Left ventricle myocardium inferior (tissue), 1 donor: ENCODE measurements around the gene ALDH2. TPM values are rescaled to one million over a fixed set of nuclear protein-coding genes. Genes with fewer than 3 reads are reported as not detected.

Experiments used
- DNase-seq: peaks from one replicate; pipeline ENCODE4 v3.0.0-alpha.2; 2020
- H3K27ac ChIP-seq: fragments of 200-600 bp; replicated peaks from 2 replicates; pipeline ENCODE4 v1.8.0; 2021
- H3K27me3 ChIP-seq: fragments of 200-600 bp; 2 replicates; pipeline ENCODE4 v1.8.0; 2021; ENCODE audit warnings: low read depth
- H3K36me3 ChIP-seq: fragments of 200-600 bp; 2 replicates; pipeline ENCODE4 v1.8.0; 2021
- H3K4me1 ChIP-seq: fragments of 200-600 bp; 2 replicates; pipeline ENCODE4 v1.8.0; 2021
- H3K4me3 ChIP-seq: fragments of 200-600 bp; 2 replicates; pipeline ENCODE4 v1.8.0; 2021; ENCODE audit warnings: mild to moderate bottlenecking, moderate library complexity
- H3K9me3 ChIP-seq: fragments of 200-600 bp; replicated peaks from 2 replicates; pipeline ENCODE4 v1.8.0; 2021
- CTCF ChIP-seq: fragments of 200-600 bp; IDR thresholded peaks from 2 replicates; pipeline ENCODE4 v1.8.0; 2021; ENCODE audit warnings: antibody characterized with exemption, mild to moderate bottlenecking, borderline replicate concordance
- intact Hi-C: fragments of 100-400 bp; cut with micrococcal nuclease; formaldehyde crosslinking; loops from one replicate; pipeline ENCODE4 v1.11.0; 2022
- microRNA-seq: library from miRNA; unstranded; fragments of <30 nt; microRNA quantifications from one replicate; pipeline ENCODE4 v1.2.0, GENCODE V29; 2020
- total RNA-seq: library from RNA; stranded (reverse); fragmentation: NEBNext Ultra II Directional; extraction: Animal tissue kit (Norgen Biotek cat#: 25700); gene quantifications from one replicate; pipeline ENCODE4 v1.2.1, GENCODE V29; 2021
- donor health status: DM: no; HTN: yes; CAD: no; lungs with severe emphysema.

ALDH2 gene
- total RNA-seq, 1 donor from 2014 or later, result 381 TPM

GRCh38 chr12:111846016-111846415, 79.3 kb downstream of the ALDH2 start:
- intact Hi-C loops, result no loop called here
- Histone ChIP-seq H3K4me1 (peaks cover 58% of the 10 kb centered on the region), H3K4me3 (no peak overlapping the region), H3K9me3 (peaks cover 7% of the 10 kb centered on the region), H3K27me3 (no peaks in the 10 kb centered on the region), H3K36me3 (peaks cover 15% of the 10 kb centered on the region), H3K27ac (no peak overlapping the region)
- TF ChIP-seq CTCF, result no peak
- no peak for DNase-seq

- Histone ChIP-seq H3K4me3 (no peak overlapping the region), H3K4me1 (peaks cover 14% of the 10 kb centered on the region), H3K27ac (no peak overlapping the region), H3K36me3 (peaks cover 18% of the 10 kb centered on the region), H3K9me3 (peaks cover 7% of the 10 kb centered on the region), H3K27me3 (no peaks in the 10 kb centered on the region)
- intact Hi-C loops, result no loop called here
- DNase-seq, result no peak
- no peak for TF ChIP-seq CTCF
These were observed 83.8 kb downstream of the ALDH2 start for GRCh38 chr12:111850526-111850925.

- H3K4me1 ChIP-seq, result no peaks in the 10 kb centered on the region
- no peak overlapping the region for H3K4me3 ChIP-seq
- TF ChIP-seq CTCF, result no peak
- no peaks in the 10 kb centered on the region for H3K27me3 ChIP-seq
- H3K36me3 ChIP-seq, result no peaks in the 10 kb centered on the region
- no peak for DNase-seq
- no peak overlapping the region for H3K27ac ChIP-seq
- intact Hi-C loops, result no loop called here
- no peaks in the 10 kb centered on the region for H3K9me3 ChIP-seq
These were observed 91.5 kb downstream of the ALDH2 start for GRCh38 chr12:111858186-111858585.

GRCh38 chr12:111858778-111859177, 92.0 kb downstream of the ALDH2 start:
- no peak overlapping the region for H3K27ac ChIP-seq
- no peaks in the 10 kb centered on the region for H3K9me3 ChIP-seq
- no peak overlapping the region for H3K4me3 ChIP-seq
- no peaks in the 10 kb centered on the region for H3K4me1 ChIP-seq
- H3K36me3 ChIP-seq, result no peaks in the 10 kb centered on the region
- no peak for DNase-seq
- TF ChIP-seq CTCF, result no peak
- H3K27me3 ChIP-seq, result no peaks in the 10 kb centered on the region
- intact Hi-C loops, result no loop called here

GRCh38 chr12:111864913-111865312, 98.2 kb downstream of the ALDH2 start:
- Histone ChIP-seq H3K27me3 (no peaks in the 10 kb centered on the region), H3K27ac (no peak overlapping the region), H3K4me1 (no peaks in the 10 kb centered on the region), H3K4me3 (no peak overlapping the region), H3K9me3 (no peaks in the 10 kb centered on the region), H3K36me3 (peaks cover 37% of the 10 kb centered on the region)
- intact Hi-C loops, result no loop called here
- no peak for DNase-seq
- TF ChIP-seq CTCF, result no peak

Small RNA genes within 50 kb of the gene (microRNA-seq; reads per million reads assigned to microRNA genes)
- gene MIR6761, result 1.9 reads per million

Other genes with a start within 250 kb of the ALDH2 start
- 50.0 TPM for gene ATXN2, start 167.6 kb upstream of the ALDH2 start, total RNA-seq
- gene BRAP, start 81.0 kb upstream of the ALDH2 start, total RNA-seq, result 14.5 TPM
- gene ACAD10, start 80.9 kb upstream of the ALDH2 start, total RNA-seq, result 36.6 TPM
- gene MAPKAPK5, start 75.3 kb downstream of the ALDH2 start, total RNA-seq, result 26.2 TPM
- gene TMEM116, start 246.2 kb downstream of the ALDH2 start, total RNA-seq, result 35.0 TPM
- 49.3 TPM for gene ERP29, start 246.5 kb downstream of the ALDH2 start, total RNA-seq